ENCODE results near the gene RESP18.

- no peak for TF ChIP-seq POLR2A (IDR thresholded peaks at IDR 0.05; ENCODE audit: low read depth, low read length)
- TF ChIP-seq POLR2AphosphoS5 (IDR thresholded peaks at IDR 0.05; ENCODE audit: low read depth, low read length), result no peak
Observed at GRCh38 chr2:219352448-219353023, 20.0 kb upstream of the RESP18 start.
